GM18909 (cell line): ENCODE measurements around the gene XYLB.
"Not testable (repeated sequence)": the region's sequence is repeated elsewhere in the genome, so short reads cannot be mapped to it uniquely, and the experiment has no call there.

Source experiments
- ATAC-seq: cut with Tn5 transposase; IDR thresholded peaks from one replicate; pipeline ENCODE4 v1.9.1; 2021; ENCODE audit warnings: mild to moderate bottlenecking; ENCODE audit not compliant: unreplicated experiment, poor library complexity

The XYLB gene

DNA sequence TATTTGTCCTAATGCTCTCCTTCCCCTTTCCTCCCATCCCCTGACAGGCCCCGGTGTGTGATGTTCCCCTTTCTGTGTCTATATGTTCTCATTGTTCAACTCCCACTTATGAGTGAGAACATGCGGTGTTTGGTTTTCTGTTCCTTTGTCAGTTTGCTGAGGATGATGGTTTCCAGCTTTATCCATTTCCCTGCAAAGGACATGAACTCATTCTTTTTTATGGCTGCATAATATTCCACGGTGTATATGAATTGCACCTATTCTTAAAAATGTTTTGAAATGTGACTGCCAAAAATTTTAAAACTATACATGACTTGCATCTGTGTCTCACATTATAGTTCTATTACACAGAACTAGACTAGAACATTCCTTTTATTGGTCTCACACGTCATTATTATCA lies 25.9 kb upstream of the XYLB start:
- not testable (repeated sequence) for ATAC-seq

DNA sequence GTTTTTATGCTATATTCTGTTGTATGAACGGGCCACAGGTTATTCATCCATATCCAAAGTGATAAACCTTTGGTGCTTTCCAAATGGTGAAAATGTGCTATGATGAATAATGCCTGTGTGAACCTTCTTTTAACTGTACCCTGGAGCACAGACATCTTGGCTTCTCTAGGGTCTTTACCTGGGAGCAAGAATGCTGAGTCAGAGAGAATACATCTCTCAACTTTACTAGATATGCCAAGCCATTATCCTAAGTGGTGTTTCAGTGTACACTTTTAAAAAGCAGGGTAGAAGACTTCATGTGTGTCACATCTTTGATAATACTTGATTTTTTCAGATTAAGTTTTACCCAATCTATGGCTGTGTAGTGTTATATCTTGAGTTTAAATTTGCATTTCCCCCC lies 23.5 kb upstream of the XYLB start:
- no peak for ATAC-seq

DNA sequence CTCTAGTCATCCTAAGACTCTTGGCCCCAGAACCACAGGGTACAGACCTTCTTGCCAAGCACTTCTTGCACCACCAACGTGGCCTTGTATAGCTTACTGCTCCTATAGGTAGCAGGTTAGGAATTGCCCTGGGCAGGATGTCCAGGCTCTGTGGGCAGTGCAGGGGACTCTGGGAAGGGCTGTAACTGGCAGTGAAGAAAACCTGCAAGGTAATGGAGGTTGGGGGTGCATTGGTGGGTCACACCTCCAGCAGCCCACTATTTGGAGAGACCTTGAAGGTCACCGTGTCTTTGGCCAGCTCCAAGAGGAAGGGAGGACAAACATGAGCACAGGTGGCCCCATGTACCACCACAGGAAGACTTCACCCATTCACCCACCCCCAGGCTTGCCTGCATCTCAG lies 21.3 kb upstream of the XYLB start:
- no peak for ATAC-seq

DNA sequence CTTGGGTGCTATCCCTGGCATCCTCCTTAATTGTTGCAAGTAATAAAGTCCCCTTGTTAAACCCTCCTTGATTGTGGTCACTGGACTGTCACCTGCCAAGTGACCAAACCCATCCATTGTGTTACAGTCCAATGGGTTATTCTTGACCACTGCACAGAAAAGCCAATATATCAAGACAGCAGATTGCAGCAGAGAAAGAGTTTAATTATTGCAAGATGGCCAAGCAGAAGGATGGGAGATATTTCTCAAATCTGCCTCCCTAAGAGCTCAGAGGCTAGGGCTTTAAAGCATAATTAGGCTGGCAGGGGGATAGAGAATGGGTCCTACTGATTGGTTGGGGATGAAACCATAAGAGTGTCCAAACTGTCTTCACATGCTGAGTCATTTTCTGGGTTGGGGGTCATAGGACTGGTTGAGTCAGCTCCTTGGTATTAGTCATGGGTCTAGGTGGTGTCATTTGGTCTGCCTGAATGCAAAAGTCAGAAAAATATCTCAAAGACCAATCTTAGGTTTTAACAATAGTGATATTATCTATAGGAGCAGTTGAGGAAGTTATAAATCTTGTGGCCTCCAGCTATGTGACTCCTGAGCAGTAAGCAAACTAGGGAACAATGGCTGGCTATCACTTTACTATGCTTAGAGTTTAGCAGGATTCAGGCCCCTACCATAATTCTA lies 19.1 kb upstream of the XYLB start:
- no peak for ATAC-seq

DNA sequence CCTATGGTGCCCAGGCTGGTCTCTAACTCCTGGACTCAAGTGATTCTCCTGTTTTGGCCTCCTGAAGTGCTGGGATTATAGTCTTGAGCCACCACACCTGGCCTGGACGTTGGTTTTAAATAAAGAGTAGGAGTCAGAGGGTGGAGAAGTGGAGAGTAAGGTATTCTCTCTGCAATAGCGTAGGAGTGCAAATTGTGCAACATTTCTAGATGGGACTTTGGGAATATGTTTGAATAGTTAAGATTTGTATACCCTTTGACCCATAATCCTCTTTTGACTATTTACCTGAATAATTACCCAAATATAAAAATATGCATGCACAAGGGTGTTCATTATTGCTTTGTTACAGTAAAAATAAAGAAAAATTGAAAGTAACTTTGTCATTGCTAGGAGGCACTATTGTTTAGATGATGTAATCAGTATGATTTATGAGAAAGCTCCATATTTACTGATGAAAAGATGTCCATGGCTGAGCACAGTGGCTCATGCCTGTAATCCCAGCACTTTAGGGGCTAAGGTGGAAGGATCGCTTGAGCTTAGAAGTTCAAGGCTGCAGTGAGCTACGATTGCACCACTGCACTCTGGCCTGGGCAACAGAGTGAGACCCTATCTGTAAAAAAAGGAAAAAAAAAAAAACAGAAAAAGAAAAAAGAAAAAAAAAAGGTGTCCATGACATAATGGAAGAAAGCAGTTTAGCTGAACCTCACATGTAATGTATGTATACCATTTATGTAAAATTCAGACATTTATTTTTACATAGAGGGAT lies 15.1 kb upstream of the XYLB start:
- no peak for ATAC-seq

DNA sequence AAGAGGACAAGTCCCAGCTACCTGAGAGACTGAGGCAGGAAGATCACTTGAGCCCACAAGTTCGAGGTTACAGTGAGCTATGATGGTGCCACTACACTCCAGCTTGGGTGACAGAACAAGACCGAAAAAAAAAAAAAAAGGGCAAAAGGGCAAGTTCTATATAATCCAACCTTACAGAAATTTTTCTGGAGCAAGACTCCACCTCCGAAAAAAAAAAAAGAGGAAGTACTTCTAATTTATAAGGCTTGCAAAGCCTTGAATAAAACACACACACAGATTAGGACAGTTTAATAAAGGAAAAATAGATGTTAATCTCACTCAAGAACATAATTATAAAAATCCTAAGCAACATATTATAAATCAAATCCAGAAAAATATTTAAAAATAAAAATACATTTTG lies 14.4 kb upstream of the XYLB start:
- ATAC-seq: no peak

DNA sequence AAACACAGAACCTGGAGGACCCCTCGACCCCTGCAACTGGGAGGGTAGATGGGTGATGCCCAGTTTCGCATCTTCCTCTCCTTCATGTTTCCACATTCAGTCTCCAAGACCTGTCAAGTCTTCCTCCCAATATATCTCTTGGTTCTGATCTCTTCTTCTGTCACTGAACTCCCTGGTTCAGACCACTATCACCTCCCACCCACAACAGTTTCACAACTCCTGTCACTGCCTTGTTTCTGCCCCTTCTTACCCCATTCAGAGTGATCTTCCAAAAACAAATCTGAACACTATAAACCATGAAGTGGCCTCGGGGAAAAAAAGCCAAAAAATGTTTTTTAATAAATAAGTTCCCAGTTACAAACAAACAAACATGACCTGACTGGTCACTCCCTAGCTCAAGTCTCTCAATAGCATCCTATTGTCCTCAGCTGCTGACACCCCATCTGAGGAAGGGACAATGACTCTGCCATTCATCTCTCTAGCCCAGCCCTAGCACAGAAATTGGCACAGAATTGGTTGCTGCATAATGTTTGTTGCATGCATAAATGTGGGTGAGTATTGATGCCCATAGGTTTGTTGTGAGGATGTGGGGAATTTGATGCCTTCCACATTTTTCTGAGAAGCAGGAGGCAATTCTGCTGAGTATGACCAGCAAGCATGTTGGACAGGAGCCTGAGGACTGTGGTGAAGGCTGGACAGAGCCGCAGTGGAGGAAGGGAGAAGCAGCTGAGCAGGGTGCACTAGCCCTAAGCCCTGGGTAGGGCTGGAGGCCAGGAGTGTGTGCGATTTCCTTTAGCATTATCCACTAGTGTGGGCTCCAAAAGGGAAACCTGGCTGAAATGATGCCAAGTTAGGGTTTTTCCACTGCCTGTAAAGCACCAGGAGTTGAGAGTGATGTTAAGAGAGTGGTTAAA lies 12.2 kb upstream of the XYLB start:
- no peak for ATAC-seq

DNA sequence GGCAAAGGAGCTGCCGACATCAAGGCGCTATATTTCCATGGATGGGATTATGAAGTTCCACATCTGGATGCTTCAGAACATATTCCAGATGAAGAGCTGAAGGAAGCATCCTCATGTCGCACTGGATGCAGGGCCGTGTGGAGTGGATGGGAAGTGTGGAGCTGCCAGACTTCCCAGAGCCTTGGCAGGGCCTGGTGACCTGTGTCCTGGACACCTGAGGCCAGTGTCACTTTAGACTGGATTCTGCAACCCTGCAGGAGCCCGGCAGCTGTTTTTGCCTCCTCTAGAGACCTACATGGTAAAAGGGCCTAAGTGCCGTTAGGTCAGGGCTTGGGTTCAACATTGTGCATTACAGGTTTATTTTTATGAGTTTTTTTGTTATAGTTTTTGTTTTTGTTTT lies 11.3 kb upstream of the XYLB start:
- ATAC-seq: no peak

DNA sequence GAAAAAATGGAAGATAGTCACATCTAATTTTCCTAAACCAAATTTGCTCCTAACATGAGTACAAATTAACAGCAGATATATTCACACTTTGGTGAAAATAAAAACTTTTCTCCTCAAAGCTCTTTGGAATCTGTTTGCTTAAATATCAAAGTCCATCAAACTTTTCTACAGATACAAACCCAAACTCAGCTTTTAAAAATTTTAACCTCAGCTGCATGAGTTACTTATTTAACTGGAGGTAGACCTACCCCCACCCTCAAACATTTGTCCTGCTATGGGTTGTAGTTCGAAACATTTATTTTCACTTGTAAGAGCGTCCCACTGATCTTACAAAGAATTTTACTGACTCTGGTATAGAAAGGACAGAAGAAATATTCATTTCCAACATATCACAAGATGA lies 8.9 kb upstream of the XYLB start:
- ATAC-seq: no peak

DNA sequence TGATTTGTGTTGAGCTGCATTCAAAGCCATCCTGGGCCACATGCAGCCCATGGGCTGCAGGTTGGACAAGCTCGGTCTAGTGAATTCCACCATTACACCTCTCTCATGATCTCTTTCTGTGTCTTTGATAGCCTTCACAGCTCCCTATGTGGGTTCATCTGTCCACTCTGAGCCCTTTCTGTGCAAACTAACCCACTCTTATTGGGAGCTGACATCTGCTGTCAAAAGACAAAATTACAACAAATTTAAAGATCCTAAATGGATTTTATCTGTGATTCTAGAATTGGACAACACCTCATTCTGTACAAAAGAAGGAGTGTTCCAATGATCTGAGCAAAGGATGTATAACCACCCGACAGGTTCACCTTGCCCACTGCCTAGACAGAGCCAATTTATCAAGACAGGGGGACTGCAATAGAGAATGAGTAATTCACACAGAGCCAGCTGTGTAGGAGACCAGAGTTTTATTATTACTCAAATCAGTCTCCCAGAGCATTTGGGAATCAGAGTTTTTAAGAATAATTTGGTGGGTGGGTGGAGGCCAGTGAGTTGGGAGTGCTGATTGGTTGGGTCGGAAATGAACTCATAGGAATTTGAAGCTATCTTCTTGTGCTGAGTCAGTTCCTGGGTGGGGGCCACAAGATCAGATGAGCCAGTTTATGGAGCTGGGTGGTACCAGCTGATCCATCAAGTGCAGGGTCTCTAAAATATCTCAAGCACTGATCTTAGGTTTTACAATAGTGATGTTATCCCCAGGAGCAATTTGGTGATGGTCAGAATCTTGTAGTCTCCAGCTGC lies 2.6 kb upstream of the XYLB start:
- ATAC-seq: no peak

DNA sequence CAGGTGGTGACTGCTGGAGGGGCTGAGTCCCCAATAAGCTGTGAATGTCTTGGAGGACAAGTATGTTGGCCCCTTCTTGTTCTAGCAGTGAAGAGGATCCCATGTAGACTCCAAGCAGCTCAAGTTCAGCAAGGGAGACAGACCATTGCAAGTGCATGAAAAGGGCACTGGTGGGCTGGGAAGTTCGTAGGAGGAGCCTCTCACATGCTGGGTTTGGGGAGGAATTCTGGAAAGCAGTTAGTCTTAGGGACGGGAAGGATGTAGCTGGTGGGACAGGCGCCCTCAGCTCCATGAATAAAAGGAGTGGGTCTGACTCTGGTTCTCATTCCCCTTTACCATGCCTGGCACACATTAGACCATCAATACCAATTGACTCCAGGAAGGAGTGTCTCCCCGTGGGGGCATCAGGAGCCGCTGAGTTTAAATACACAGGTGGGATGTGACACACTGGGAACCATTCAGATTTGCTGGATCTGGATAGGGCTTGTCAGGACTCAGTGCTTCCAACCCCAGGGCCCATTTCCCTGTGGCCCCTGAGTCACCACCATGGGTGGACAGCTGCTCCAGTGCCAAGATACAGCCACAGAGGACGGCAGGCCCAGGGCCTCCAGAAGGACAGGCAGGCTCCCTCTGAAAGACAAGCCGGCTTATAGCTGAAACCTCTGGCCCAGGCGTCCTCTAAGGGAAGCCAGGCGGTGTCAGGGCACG lies 552 bp upstream of the XYLB start:
- no peak for ATAC-seq

DNA sequence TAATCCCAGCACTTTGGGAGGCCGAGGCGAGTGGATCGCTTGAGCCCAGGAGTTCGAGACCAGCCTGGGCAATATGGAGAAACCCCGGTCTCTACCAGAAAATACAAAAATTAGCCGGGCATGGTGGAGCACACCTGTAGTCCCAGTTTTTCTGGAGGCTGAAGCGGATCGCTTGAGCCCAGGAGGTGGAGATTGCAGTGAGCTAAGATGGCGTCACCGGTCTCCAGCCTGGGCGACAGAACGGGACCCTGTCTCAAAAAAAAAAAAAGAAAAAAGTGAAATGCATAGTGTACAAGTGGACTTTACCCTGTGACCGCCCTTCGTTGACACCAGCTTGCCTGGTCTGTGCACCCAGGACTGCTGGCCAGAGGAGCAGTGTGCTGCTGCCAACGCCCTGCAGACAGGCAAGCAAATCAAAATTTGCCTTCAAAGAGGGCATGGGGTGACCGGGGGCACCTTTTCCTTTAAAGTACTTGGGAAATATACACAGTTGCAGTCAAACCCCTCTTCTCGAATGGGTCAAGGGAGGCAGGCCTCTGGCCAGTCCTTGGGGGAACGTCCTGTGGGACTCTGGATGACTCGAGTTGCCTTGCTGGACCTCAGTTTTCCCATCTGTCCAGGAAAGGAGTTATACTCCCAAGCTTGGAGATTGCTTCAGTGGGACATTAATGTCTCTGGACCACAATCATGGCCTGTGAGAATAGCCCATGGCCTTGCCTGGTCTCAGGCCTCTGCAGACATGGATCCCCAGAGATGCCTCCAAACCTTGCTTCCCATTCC lies 1.0 kb downstream of the XYLB start:
- ATAC-seq: no peak

DNA sequence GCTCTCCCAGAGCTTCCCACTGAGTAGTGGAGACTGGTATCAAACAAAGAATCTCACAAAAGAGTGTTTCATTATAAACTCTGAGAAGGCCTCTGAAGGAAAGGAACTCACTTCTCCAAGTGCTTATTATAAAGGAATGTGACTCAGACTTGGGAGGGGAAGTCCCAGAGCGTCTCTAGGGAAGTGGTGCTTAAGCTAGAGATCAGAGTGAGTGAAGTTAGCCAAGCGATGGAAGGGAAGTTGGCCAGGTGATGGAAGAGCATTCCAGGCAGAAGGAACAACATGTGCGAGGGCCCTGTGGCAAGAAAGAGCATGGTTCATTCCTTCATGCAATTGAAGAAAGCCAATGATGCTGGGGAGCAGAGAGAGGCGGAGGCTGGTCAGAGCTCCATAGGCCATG lies 2.3 kb downstream of the XYLB start:
- no peak for ATAC-seq

DNA sequence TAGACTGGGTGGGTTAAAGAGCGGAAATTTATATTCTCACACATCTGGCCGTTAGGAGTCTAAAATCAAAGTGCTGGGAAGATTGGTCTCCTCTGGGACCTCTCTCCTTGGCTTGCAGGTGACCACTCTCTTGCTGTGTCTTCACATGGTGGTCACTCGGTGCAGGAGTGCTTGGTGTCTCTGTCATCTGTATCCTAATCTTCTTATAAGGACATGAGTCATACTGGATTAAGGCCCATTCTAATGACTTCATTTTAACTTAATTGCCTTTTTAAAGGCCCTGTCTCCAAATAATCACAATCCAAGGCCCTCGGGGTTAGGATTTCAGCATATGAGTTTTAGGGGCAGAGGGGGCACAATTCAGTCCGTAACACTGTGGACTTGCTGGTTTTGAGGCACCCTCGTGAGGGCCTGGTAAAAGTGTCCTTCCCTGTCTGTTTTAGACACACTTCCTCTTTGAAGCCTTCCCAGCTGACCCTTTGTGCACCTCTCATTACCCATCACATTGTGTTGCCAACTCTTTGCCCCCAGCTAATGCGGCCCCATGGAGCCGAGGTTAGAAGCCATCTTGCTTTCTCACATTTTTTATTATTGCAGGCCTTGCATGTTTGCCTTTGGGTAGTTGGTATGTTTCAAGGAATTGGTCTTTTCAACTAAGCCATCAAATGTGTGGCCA lies 3.2 kb downstream of the XYLB start:
- no peak for ATAC-seq

DNA sequence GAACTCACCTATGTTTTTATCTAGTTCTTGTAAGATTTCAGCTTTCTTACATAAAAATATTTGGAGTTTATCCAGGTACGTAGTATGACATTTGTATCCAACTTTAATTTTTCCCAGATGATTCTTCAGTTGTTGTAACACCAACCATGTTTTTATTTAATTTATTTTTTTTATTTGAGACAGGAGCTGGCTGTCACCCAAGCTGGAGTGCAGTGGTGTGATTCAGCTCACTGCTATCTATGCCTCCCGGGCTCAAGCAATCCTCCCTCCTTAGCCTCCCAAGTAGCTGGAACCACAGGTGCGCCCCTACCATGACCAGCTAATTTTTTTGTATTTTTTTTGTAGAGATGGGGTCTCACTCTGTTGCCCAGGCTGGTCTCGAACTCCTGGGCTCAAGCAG lies 6.6 kb downstream of the XYLB start:
- no peak for ATAC-seq

DNA sequence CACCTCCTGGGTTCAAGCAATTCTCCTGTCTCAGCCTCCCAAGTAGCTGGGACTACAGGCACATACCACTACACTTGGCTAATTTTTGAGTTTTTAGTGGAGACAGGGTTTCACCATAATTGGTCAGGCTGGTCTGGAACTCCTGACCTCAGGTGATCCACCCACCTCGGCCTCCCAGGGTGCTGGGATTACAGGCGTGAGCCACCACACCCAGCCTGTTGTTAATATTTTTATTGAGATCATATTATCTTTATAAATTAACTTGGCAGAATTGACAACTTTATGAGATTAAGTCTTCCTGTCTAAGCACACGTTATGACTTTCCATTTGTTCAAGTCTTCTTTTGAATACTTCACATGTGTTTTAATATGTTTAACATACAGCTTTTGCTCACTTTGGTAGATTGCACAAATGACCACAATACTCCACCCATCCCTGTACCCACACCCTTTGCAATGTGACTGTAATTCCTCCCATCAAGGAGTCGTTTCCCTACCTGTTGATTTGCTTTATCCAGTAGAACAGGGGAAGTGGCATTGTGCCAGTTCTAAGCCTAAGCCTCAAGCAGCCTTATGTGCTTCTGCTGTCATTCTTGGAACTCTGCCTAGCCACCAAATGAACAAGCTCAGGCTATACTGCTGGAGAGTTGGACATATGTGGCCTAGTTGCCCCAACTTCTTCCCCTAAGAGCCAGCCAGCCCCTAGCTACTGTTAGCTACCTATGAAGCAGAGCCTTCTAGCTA lies 8.2 kb downstream of the XYLB start:
- no peak for ATAC-seq

DNA sequence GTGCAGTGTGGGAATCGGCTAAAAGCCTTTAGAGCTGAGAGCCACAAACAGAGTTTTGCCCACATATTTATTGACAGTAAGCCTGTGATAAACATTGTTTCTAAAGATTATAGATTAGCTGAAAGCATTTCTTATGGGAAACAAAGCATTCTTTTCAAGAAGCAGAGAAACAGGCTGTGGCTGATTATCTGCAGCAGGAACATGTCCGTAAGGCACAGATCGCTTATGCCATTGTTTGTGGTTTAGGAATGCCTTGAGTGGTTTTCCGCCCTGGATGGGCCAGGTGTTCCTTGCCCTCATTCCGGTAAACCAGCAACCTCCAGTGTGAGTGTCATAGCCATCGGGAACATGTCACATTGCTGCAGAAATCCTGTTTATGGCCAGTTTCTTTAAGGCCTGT lies 12.5 kb downstream of the XYLB start:
- ATAC-seq: no peak

DNA sequence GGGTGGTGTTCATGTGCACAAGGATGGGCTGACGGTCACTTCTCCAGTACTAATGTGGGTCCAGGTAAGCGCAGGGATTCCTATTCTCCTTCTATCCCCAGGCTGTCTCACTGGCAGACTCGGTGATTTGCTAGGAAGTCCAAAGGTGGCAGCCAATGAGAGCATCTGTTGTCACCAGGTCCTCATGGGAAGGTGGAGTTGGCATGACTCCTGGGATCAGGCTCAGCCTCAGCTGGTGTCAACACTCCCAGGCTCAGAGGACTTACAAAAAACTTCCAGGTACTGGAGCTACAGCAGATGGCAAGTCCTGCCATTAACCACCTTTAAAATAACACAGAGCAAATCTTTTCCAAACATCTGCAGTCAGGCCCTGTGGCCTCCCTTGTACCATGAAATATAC lies 13.8 kb downstream of the XYLB start:
- ATAC-seq: no peak
